GM10248 (cell line): ENCODE measurements around the gene OASL.
"Not testable (repeated sequence)": the region's sequence is repeated elsewhere in the genome, so short reads cannot be mapped to it uniquely, and the experiment has no call there.

Source experiments
- CTCF ChIA-PET: fragments of 300-600 bp; sonication (Branson Sonifier 250); formaldehyde crosslinking; extraction: SDS; loops from one replicate; lab custom pipeline; 2021; ENCODE audit warnings: antibody characterized with exemption; lab: Yijun Ruan, JAX
- POLR2A ChIA-PET: fragments of 350-650 bp; sonication (Branson Sonifier 250); formaldehyde crosslinking; extraction: SDS; loops from one replicate; lab custom pipeline; 2020; ENCODE audit warnings: antibody characterized with exemption; lab: Yijun Ruan, JAX
- DNase-seq: peaks from one replicate; pipeline ENCODE4 v3.0.0; 2012; ENCODE audit errors: extremely low spot score
- CTCF ChIP-seq: IDR thresholded peaks from 2 replicates; pipeline ENCODE4 v1.5.1; 2012; ENCODE audit warnings: mild to moderate bottlenecking, low read depth; ENCODE audit errors: extremely low read depth, missing control alignments, control extremely low read depth

Gene OASL

GRCh38 chr12:121065345-121065744 is 26.3 kb upstream of the OASL start:
- no peak for TF ChIP-seq CTCF
- no peak for DNase-seq
- ChIA-PET POLR2A (interaction anchor here (0.7 kb wide), 1 partner anchor 1074 kb away, joined by 5 read pairs; no protein-coding TSS in a partner anchor), CTCF (interaction anchor here (1.0 to 1.8 kb wide), 5 partner anchors 13 to 32 kb away, joined by 3 to 6 read pairs (median 3); no protein-coding TSS in a partner anchor)

DNA sequence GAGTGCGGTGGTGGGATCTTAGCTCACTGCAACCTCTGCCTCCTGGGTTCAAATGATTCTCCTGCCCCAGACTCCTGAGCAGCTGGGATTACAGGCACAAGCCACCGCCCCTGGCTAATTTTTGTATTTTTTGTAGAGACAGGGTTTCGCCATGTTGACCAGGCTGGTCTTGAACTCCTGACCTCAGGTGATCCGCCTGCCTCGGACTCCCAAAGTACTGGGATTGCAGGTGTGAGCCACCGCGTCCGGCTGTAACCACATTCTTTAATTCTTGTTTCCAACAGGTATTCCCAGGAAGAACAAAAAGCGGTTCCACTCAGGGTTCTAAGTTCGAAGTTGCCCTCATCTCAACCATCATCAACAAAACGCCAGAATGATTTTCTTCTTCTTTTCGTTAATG is 25.5 kb upstream of the OASL start:
- CTCF ChIA-PET = interaction anchor here (1.0 to 1.8 kb wide), 4 partner anchors 13 to 33 kb away, joined by 3 to 6 read pairs (median 4); no protein-coding TSS in a partner anchor
- not testable (repeated sequence) for DNase-seq
- POLR2A ChIA-PET = interaction anchor here (0.7 kb wide), 1 partner anchor 1075 kb away, joined by 5 read pairs; no protein-coding TSS in a partner anchor

- ChIA-PET POLR2A (no interaction called here), CTCF (interaction anchor here (1.5 to 1.8 kb wide), 2 partner anchors 25 to 32 kb away, joined by 4 to 6 read pairs; no protein-coding TSS in a partner anchor)
Measured at GRCh38 chr12:121064116-121064515, 25.1 kb upstream of the OASL start.

GRCh38 chr12:121062391-121063045 is 23.5 kb upstream of the OASL start:
- CTCF ChIA-PET = interaction anchor here (1.0 to 3.8 kb wide), 8 partner anchors 9 to 364 kb away, joined by 3 to 25 read pairs (median 4); no protein-coding TSS in a partner anchor

More at GRCh38 chr12:121064116-121064515, 25.1 kb upstream of the OASL start:
- no peak for DNase-seq
- TF ChIP-seq CTCF = no peak

DNA sequence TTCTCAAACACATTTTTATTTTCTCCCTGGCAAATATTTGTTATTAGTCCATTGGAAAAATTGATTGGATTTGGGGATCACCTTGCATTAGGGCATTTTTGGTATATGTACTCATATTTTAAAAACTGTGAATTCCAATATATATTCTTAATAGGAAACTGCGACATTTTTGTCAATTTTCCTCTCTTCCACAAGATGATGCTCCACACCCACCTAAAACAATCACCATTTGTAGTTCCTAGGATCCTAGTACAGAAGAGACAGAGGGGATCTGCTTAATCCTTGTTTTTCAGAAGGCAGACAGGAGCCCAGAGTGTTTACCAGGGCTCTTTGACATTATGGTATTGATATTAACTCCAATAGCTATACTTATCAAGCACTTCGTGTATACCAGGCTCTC is 22.8 kb upstream of the OASL start:
- POLR2A ChIA-PET = no interaction called here
- TF ChIP-seq CTCF = peak; percentile 9
- DNase-seq = no peak
- CTCF ChIA-PET = interaction anchor here (0.6 to 3.8 kb wide), 14 partner anchors 8 to 363 kb away, joined by 3 to 25 read pairs (median 5); no protein-coding TSS in a partner anchor

More at GRCh38 chr12:121062391-121063045, 23.5 kb upstream of the OASL start:
- POLR2A ChIA-PET = no interaction called here
- DNase-seq = no peak
- TF ChIP-seq CTCF = no peak

GRCh38 chr12:121060149-121061001 is 21.3 kb upstream of the OASL start:
- CTCF ChIA-PET = interaction anchor here (0.7 to 3.8 kb wide), 50 partner anchors 8 to 636 kb away, joined by 3 to 25 read pairs (median 4); partner anchors contain the start of genes HNF1A, MLEC, OASL and POP5
- TF ChIP-seq CTCF = peak; percentile 61
- DNase-seq = peak; percentile 81
- POLR2A ChIA-PET = interaction anchor here (0.6 to 0.7 kb wide), 3 partner anchors 32 to 366 kb away, joined by 3 to 11 read pairs (median 4); no protein-coding TSS in a partner anchor
